ENCODE measurements around the gene RING1.

DNA sequence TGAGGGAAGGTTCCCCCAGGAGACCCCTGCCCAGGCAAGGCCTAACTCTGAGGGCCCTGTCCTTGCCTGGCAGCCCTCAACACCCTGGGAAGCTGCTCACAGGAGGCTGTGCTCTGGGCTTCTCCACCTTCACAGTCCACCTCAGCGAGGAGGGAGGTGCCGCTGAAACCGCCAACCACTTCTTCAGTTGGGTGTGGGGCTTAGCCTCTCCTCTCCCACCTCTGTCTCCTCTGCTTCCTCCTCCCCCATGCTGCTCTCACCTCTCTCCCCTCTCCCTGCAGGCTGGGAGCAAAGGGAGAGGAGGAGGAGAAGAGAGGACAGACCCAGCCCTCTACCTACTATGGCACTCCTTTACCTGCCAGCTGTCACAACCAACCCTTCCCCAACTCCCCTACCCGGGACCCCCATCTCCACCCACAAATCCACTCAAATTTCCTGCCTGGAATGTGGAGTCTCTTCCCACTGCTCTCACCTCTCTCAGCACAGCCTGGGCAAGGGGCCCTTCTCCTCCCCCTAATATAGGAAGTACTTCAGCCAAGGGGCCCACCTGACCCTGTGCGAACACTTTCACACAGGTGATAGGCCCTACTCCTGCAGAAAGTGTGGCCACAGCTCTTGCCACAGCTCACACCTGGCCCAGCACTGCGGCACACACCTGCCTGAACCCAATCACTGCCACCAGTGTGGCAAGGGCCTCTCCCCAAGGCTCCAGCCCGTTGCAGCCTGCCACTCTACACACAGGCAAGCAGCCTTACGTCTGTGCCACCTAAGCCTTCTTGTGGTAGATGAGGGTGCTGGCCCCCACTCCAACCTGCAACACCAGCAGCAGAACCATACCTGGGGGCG, 7.2 kb downstream of the RING1 start:
- TF ChIP-seq, protein P1, sequence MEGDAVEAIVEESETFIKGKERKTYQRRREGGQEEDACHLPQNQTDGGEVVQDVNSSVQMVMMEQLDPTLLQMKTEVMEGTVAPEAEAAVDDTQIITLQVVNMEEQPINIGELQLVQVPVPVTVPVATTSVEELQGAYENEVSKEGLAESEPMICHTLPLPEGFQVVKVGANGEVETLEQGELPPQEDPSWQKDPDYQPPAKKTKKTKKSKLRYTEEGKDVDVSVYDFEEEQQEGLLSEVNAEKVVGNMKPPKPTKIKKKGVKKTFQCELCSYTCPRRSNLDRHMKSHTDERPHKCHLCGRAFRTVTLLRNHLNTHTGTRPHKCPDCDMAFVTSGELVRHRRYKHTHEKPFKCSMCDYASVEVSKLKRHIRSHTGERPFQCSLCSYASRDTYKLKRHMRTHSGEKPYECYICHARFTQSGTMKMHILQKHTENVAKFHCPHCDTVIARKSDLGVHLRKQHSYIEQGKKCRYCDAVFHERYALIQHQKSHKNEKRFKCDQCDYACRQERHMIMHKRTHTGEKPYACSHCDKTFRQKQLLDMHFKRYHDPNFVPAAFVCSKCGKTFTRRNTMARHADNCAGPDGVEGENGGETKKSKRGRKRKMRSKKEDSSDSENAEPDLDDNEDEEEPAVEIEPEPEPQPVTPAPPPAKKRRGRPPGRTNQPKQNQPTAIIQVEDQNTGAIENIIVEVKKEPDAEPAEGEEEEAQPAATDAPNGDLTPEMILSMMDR (IDR thresholded peaks at IDR 0.05) = no peak
- TF ChIP-seq POLR2A (IDR thresholded peaks at IDR 0.05) = no peak
